Measurements from ENCODE around the gene SLC7A5.

GRCh38 chr16:87847785-87848675 lies 21.3 kb downstream of the SLC7A5 start:
- TF ChIP-seq CTCF (IDR thresholded peaks at IDR 0.05) (no peak), POLR2A (IDR thresholded peaks at IDR 0.05) (peak in 2 of 3 donors; percentile 33)
